ENCODE results near the gene KIF2A. TPM values are rescaled to one million over a fixed set of nuclear protein-coding genes. Genes with fewer than 3 reads are reported as not detected.
A peak's percentile ranks its signal among the peaks of the same experiment; 100 is the strongest.

Gene KIF2A
- total and polyA plus RNA-seq, 2 experiments from 2014 or later: 35.4 to 35.5 TPM

- Histone ChIP-seq H3K4me1 (ENCODE audit: low read depth) (no peaks in the 10 kb centered on the region), H3K27ac (no peak overlapping the region), H3K36me3 (peaks cover 24% of the 10 kb centered on the region), H3K9me3 (ENCODE audit: low read depth) (no peaks in the 10 kb centered on the region), H3K27me3 (no peaks in the 10 kb centered on the region), H3K4me3 (no peak overlapping the region)
- TF ChIP-seq, protein P1, sequence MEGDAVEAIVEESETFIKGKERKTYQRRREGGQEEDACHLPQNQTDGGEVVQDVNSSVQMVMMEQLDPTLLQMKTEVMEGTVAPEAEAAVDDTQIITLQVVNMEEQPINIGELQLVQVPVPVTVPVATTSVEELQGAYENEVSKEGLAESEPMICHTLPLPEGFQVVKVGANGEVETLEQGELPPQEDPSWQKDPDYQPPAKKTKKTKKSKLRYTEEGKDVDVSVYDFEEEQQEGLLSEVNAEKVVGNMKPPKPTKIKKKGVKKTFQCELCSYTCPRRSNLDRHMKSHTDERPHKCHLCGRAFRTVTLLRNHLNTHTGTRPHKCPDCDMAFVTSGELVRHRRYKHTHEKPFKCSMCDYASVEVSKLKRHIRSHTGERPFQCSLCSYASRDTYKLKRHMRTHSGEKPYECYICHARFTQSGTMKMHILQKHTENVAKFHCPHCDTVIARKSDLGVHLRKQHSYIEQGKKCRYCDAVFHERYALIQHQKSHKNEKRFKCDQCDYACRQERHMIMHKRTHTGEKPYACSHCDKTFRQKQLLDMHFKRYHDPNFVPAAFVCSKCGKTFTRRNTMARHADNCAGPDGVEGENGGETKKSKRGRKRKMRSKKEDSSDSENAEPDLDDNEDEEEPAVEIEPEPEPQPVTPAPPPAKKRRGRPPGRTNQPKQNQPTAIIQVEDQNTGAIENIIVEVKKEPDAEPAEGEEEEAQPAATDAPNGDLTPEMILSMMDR (IDR thresholded peaks at IDR 0.05; ENCODE audit: low read depth, low read length): no peak
- peak in 1 of 2 donors; percentile 8 for DNase-seq (ENCODE audit: low read depth in 1 of 2, low spot score in 1 of 2)
Measured at GRCh38 chr5:62395210-62395950, 89.4 kb downstream of the KIF2A start.

- no peaks in the 10 kb centered on the region for H3K9me3 ChIP-seq (ENCODE audit: low read depth)
- peak; percentile 98 to 99 for DNase-seq (ENCODE audit: low read depth in 1 of 2, low spot score in 1 of 2)
- peak within 1 kb of the TSS; percentile 92 for H3K27ac ChIP-seq
- peaks cover 7% of the 10 kb centered on the region for H3K36me3 ChIP-seq
- H3K27me3 ChIP-seq: no peaks in the 10 kb centered on the region
- TF ChIP-seq, protein P1 (IDR thresholded peaks at IDR 0.05; ENCODE audit: low read depth, low read length): no peak
- peaks cover 8% of the 10 kb centered on the region for H3K4me1 ChIP-seq (ENCODE audit: low read depth)
- H3K4me3 ChIP-seq: peak within 1 kb of the TSS; percentile 69
Measured at GRCh38 chr5:62403411-62404250, 97.6 kb downstream of the KIF2A start, which contains the start of gene DIMT1. TSS of gene DIMT1 (minus strand) at chr5:62403905. CDS start at chr5:62403772, 133 bp downstream.

DNA sequence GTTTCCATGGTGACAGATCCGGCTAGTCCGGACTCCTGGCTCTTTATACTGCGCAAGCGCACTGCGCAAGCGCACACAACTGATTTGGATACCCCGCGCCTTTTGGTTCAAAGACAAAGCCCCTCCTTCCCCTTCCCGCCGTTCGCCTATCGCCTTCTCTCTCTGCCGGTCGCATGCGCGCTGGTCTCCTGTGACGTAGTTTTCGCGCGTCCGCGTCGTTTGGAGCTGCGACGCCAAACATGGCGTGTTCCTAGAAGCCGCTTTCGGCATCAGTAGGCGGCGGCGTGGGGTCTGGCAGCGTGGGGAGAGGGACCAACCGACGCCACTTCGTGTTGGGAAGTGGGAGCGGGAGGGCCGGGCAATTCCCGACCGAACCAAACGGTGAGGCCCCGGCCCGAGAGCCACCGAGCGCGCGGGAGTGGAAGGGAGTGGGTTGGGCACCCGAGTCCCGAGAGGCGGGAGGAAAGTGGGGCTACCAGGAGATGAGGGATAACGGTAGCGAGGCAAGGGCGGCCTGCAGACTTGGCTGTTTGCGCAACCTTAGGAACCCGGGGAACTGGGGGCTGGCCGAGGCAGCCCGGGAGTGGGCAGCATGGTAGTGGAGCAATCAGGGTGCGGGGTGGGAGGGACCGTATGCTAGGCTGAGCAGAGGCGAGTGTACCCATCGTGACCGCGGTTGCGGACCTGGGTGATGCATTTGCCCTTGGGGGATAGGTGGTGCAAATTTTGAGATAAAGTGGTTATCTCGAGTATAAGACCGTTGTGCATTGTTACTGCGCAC lies 106.7 kb downstream of the KIF2A start, which contains the start of gene IPO11:
IPO11 (plus strand) TSS at position 215 of the 781 bp plus-strand sequence. CDS start 24,517 bp downstream, outside the sequence.
- Histone ChIP-seq H3K9me3 (ENCODE audit: low read depth) (no peaks in the 10 kb centered on the region), H3K4me1 (ENCODE audit: low read depth) (peaks cover 11% of the 10 kb centered on the region), H3K36me3 (no peaks in the 10 kb centered on the region), H3K4me3 (peak within 1 kb of the TSS; percentile 97), H3K27ac (peak within 1 kb of the TSS; percentile 91), H3K27me3 (no peaks in the 10 kb centered on the region)
- TF ChIP-seq, protein P1 (IDR thresholded peaks at IDR 0.05; ENCODE audit: low read depth, low read length): no peak
- DNase-seq (ENCODE audit: low read depth in 1 of 2, low spot score in 1 of 2): peak; percentile 99

DNA sequence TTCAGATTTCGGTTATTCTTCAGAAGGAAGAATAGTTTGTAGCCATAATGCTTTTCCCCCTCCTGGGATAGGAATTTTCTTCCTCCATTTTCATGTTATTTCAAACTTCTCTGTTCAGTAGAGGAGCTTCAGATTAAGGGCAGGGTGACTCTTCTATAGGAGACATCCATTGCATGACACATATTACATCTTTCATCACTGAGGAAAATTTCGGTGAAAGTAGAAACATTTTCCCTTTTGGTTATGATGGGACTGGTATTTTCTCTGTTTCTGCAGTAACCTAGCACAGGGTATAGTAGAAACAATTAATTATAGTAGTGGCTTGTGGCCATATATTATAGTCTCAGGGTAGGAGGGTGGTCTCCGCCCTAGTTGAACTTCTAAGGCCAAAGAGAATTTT lies 107.7 kb downstream of the KIF2A start:
- Histone ChIP-seq H3K27me3 (no peaks in the 10 kb centered on the region), H3K9me3 (ENCODE audit: low read depth) (no peaks in the 10 kb centered on the region), H3K36me3 (no peaks in the 10 kb centered on the region), H3K4me3 (peak overlapping the region; percentile 97), H3K27ac (no peak overlapping the region), H3K4me1 (ENCODE audit: low read depth) (peaks cover 11% of the 10 kb centered on the region)
- TF ChIP-seq, protein P1 (IDR thresholded peaks at IDR 0.05; ENCODE audit: low read depth, low read length): no peak
- DNase-seq (ENCODE audit: low read depth in 1 of 2, low spot score in 1 of 2): no peak

DNA sequence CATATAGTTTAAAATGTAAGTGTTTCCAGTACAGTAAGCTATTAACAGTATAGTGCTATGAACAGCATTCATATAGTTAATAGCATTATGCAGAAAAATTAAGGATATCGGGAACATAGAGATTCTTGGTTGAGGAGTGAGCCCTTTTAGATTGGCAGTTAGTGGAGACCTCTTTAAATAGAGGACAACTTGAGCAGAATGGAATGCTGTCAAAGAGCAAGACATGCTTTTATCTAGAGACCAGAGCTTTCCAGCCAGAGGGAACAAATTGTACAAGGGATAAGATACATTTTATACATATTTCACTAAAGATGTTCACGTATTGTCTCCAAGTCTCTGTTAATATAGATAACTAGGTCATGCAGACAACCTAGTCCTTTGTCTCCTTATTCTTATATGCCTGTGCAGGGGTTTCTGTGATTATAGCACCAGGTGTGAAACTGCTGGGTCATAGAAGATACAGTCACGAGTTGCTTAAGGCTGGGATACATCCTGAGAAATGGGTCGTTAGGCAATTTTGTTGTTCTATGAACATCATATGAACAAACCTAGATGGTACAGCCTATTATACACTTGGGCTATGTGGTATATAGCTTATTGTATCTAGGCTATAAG lies 112.6 kb downstream of the KIF2A start:
- no peaks in the 10 kb centered on the region for H3K9me3 ChIP-seq (ENCODE audit: low read depth)
- TF ChIP-seq, protein P1 (IDR thresholded peaks at IDR 0.05; ENCODE audit: low read depth, low read length): no peak
- no peak overlapping the region for H3K4me3 ChIP-seq
- no peak for DNase-seq (ENCODE audit: low read depth in 1 of 2, low spot score in 1 of 2)
- H3K27me3 ChIP-seq: no peaks in the 10 kb centered on the region
- no peak overlapping the region for H3K27ac ChIP-seq
- no peaks in the 10 kb centered on the region for H3K36me3 ChIP-seq
- H3K4me1 ChIP-seq (ENCODE audit: low read depth): peaks cover 9% of the 10 kb centered on the region

Data from cardiac muscle cell (in vitro differentiated cells and primary cell).